Stimulated activated CD8-positive, alpha-beta memory T cell treated with anti-CD3 and anti-CD28 coated beads, Interleukin-4, amount 100 ng/mL, for 24 hours (primary cell): ENCODE results near the gene CAMSAP3.

ENCODE experiments used
- DNase-seq: peaks from one replicate; pipeline ENCODE4 v3.0.0-alpha.2; 2020; ENCODE audit warnings: low read depth

Gene CAMSAP3

GRCh38 chr19:7652061-7652641, 56.5 kb downstream of the CAMSAP3 start:
- DNase-seq, result peak; percentile 75

GRCh38 chr19:7654401-7654800, 58.7 kb downstream of the CAMSAP3 start:
- no peak for DNase-seq

DNA sequence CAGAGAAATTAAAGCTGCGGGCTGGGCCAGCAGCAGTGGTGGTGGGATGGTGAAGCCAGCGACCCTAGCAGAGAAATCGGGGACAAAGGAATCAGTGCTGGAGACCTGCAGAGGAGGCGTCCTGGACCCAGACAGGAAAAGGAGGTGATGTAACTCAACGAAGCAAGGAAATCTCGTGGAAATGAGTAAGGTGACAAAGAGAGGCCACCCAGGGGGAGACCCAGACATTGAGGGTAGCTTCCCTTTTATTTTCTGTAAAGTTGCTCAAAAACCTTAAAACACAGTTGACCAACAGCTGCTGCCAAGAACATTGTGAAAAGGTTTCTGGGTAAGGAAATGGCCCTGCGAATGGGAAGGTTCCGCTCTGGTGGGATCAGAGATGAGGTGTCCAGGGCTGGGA, 59.9 kb downstream of the CAMSAP3 start:
- no peak for DNase-seq

DNA sequence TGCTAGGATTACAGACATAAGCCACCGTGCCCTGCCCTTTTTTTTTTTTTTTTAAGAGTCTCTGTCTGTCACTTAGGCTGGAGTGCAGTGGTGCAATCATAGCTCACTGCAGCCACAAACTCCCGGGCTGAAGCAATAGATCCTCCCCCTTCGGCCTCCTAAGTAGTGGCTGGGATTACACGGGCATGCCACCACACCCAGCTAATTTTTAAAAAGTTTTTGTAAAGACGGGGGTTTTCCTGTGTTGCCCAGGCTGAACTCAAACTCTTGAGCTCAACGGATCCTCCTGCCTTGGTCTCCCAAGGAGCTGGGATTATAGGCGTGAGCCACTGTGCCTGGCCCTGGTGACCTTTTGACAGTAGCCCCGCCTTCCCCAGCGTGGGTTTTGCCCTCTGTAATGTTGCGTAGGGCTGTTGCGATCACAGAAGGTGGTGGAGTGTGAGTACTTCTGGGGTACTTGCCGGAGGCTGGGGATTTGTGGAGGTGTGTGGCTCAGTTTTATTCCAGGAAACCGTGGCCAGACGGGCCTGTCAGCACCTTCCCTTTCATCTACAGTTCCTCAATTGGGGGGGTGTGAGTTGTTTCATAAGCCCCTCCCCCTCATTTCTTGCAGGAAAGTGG, 61.6 kb downstream of the CAMSAP3 start:
- peak; percentile 26 for DNase-seq

DNA sequence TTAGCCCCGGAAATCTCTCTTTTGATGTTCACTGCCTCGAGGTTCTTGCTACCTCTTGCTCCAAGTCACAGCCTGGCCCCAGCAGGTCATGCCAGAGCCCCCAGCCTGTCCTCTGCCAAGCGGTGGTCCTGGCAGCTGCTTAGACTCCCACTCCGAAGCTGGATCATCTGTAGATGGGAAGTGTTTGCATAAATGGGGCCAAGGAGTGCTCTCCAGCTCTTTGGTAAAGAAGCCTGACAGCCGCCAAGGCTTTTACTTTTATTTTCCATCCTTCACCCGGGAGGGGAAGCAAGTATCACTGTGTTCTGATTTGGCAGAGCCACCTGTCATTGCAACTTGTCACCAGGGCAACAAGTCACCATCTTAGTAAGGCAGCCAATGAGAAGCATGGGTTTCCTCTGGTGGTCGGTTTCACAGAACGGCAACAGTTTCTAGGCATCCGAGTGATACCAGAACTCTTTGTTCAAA, 62.6 kb downstream of the CAMSAP3 start:
- no peak for DNase-seq

- no peak for DNase-seq
These were observed 66.3 kb downstream of the CAMSAP3 start for GRCh38 chr19:7661744-7662538.

GRCh38 chr19:7662657-7663056, 67.0 kb downstream of the CAMSAP3 start:
- DNase-seq, result no peak

DNA sequence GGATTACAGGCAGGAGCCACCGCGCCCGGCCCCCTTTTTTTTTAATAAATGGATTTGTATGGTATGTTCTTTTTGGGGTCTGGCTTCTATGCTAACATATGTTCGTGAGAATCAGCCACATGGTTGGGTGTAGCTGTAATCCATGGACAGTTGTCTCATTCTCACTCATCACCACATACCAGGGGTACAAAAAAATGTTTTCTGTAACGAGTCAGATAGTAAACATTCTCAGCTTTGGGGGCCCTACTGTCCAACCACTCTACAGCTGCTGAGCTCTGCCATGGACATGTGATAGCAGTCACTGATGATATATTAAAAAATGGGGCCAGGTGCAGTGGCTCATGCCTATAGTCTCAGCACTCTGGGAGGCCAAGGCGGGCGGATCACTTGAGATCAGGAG, 68.0 kb downstream of the CAMSAP3 start:
- DNase-seq, result no peak

DNA sequence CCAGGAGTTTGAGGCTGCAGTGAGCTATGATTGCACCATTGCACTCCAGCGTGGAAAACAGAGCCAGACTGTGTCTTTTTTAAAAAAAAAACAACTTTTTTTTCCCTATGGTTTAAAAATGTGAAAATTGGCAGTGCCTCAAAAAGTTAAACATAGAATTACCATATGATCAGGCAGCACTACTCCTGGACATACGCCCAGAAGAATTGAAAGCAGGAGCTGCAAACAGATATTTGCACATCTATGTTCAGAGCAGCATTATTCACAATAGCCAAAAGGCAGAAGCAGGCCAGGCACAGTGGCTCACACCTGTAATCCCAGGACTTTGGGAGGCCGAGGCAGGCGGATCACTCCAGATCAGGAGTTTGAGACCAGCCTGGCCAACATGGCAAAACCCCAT, 69.4 kb downstream of the CAMSAP3 start:
- DNase-seq, result no peak
